ENCODE measurements around the gene CSTF1. TPM values are rescaled to one million over a fixed set of nuclear protein-coding genes. Genes with fewer than 3 reads are reported as not detected.
A peak's percentile ranks its signal among the peaks of the same experiment; 100 is the strongest.
"Not testable (repeated sequence)": the region's sequence is repeated elsewhere in the genome, so short reads cannot be mapped to it uniquely, and the experiment has no call there.

Gene CSTF1
- total RNA-seq, 3 donors from 2014 or later = 42.7 to 47.3 (median 45.3) TPM

- Mint-ChIP-seq H3K9me3 (no peaks in the 10 kb centered on the region), H3K4me1 (ENCODE audit: low read depth) (peaks cover 41% of the 10 kb centered on the region), H3K36me3 (ENCODE audit: insufficient read depth) (peaks cover 25% of the 10 kb centered on the region), H3K27me3 (ENCODE audit: low read depth) (no peaks in the 10 kb centered on the region), H3K4me3 (no peak overlapping the region)
- ATAC-seq = no peak
- DNase-seq = no peak
Observed at GRCh38 chr20:56409521-56409920, 17.1 kb downstream of the CSTF1 start.

DNA sequence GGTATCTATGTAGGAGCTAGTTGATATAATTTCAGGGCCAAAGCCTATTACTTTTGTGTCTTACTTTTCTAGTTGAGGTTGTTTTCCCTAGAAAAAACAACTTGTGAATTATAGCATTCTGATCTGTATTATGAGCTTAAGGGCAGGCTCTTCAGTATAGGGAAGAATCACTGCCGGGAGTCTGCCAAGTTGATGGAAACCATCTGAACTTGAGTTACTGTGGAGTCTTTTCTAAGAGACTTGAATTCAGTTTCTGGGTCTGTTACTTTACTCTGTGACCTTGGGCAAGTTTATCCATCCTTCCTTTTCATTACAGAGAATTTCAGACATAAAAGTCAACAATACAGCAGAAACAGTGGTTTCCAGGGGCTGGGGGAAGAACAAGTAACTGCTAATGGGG is 17.5 kb downstream of the CSTF1 start:
- Mint-ChIP-seq H3K4me3 (no peak overlapping the region), H3K9me3 (no peaks in the 10 kb centered on the region), H3K4me1 (ENCODE audit: low read depth) (peaks cover 45% of the 10 kb centered on the region), H3K36me3 (ENCODE audit: insufficient read depth) (peaks cover 25% of the 10 kb centered on the region), H3K27me3 (ENCODE audit: low read depth) (no peaks in the 10 kb centered on the region)
- DNase-seq (no peak), ATAC-seq (no peak)

- Mint-ChIP-seq H3K4me3 (peak overlapping the region; percentile 76), H3K36me3 (ENCODE audit: insufficient read depth) (peaks cover 15% of the 10 kb centered on the region), H3K4me1 (ENCODE audit: low read depth) (peaks cover 52% of the 10 kb centered on the region)
- ATAC-seq; H3K27me3 Mint-ChIP-seq (ENCODE audit: low read depth); H3K9me3 Mint-ChIP-seq; DNase-seq: not testable (repeated sequence)
Observed at GRCh38 chr20:56411287-56411686, 18.8 kb downstream of the CSTF1 start.

DNA sequence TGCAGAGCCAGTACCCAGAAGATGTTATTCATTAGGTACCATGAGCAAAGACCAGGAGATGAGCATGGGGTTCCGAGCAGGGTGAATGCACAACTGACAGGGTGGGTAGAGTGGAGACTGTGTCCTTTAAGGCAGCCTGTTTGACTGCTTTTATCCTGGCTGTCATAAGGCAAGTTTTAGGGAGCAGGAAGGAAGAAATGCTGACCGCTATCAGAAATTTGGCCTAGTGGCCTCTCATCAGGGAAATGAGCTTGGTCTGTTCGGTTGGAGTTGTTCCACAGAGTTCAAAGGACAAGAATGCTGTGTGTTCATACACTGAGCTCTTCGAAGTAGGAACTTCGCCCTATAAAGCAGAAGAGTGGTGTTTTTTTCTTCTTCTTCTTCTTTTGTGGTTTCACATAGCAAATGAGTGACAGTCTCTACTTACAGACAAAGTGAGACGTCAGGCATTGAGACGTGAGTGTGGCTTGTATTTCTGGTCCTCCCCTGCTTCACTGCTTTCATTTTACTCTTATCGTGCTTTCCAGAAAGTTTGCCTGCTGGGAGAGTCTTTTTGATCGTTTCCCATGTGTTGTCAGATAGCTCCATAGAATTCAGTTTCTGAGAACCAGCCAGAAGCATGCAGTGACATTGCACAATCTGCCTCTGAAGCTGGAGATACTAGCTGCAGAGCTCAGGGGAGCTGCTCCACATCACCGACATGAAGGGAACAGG is 19.5 kb downstream of the CSTF1 start, which contains the start of gene CASS4:
Gene CASS4 (plus strand): TSS at position 502 of the 714 bp plus-strand sequence. CDS start 199 bp downstream, at position 701.
- DNase-seq (no peak), ATAC-seq (peak; percentile 70 to 76)
- H3K4me1 Mint-ChIP-seq (ENCODE audit: low read depth) = peaks cover 59% of the 10 kb centered on the region
- H3K27me3 Mint-ChIP-seq (ENCODE audit: low read depth) = no peaks in the 10 kb centered on the region
- peaks cover 13% of the 10 kb centered on the region for H3K36me3 Mint-ChIP-seq (ENCODE audit: insufficient read depth)
- no peaks in the 10 kb centered on the region for H3K9me3 Mint-ChIP-seq
- peak within 1 kb of the TSS; percentile 76 for H3K4me3 Mint-ChIP-seq

DNA sequence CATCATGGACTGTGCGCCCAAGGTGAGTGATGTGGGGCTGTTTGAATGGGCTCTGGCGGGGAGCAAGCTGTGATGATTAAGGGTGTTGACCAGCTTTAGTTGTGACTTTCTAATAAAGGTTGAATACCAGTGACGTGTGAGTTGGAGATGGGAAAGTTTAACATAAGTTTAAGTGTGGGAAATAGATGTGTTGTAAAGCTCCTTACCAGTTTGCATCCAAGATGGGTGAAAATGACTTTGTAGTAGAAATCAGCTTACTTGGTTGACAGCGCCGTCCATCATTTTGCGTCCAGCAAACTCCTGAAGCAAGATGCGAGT is 20.0 kb downstream of the CSTF1 start:
- Mint-ChIP-seq H3K4me1 (ENCODE audit: low read depth) (peaks cover 64% of the 10 kb centered on the region), H3K9me3 (no peaks in the 10 kb centered on the region), H3K36me3 (ENCODE audit: insufficient read depth) (peaks cover 11% of the 10 kb centered on the region), H3K4me3 (peak overlapping the region; percentile 76), H3K27me3 (ENCODE audit: low read depth) (no peaks in the 10 kb centered on the region)
- DNase-seq (no peak), ATAC-seq (no peak)

GRCh38 chr20:56412949-56413348 is 20.5 kb downstream of the CSTF1 start:
- no peaks in the 10 kb centered on the region for H3K9me3 Mint-ChIP-seq
- ATAC-seq = no peak
- H3K4me3 Mint-ChIP-seq = peak overlapping the region; percentile 76
- no peak for DNase-seq
- H3K36me3 Mint-ChIP-seq (ENCODE audit: insufficient read depth) = peaks cover 9% of the 10 kb centered on the region
- no peaks in the 10 kb centered on the region for H3K27me3 Mint-ChIP-seq (ENCODE audit: low read depth)
- peaks cover 69% of the 10 kb centered on the region for H3K4me1 Mint-ChIP-seq (ENCODE audit: low read depth)

GRCh38 chr20:56414842-56415765 is 22.7 kb downstream of the CSTF1 start:
- H3K9me3 Mint-ChIP-seq = no peaks in the 10 kb centered on the region
- ATAC-seq = peak; percentile 56 to 64
- peak; percentile 61 for DNase-seq
- H3K27me3 Mint-ChIP-seq (ENCODE audit: low read depth) = no peaks in the 10 kb centered on the region
- peak overlapping the region; percentile 55 for H3K4me3 Mint-ChIP-seq
- H3K36me3 Mint-ChIP-seq (ENCODE audit: insufficient read depth) = peaks cover 9% of the 10 kb centered on the region
- peaks cover 84% of the 10 kb centered on the region for H3K4me1 Mint-ChIP-seq (ENCODE audit: low read depth)

DNA sequence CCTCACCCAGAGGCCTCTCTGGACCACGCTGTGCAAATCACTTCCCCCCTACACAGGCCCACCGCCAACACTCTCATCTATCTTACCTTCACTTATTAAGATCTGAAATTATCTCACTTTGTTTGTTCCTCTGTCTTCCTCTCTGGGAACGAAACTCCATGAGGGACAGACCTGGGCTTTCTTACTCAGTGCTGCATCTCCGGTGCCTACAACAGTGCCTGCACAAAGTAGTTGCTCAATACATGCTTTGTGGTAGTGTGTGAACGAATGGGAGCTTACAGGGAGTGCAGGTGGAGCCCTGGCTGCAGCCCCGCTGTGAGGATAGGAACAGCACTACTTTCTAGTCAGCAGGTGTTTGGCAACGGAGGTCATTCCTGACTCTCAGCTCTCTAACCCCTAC is 25.0 kb downstream of the CSTF1 start:
- peak overlapping the region; percentile 16 for H3K4me3 Mint-ChIP-seq
- peaks cover 8% of the 10 kb centered on the region for H3K36me3 Mint-ChIP-seq (ENCODE audit: insufficient read depth)
- DNase-seq (no peak), ATAC-seq (no peak)
- no peaks in the 10 kb centered on the region for H3K27me3 Mint-ChIP-seq (ENCODE audit: low read depth)
- no peaks in the 10 kb centered on the region for H3K9me3 Mint-ChIP-seq
- peaks cover 90% of the 10 kb centered on the region for H3K4me1 Mint-ChIP-seq (ENCODE audit: low read depth)

DNA sequence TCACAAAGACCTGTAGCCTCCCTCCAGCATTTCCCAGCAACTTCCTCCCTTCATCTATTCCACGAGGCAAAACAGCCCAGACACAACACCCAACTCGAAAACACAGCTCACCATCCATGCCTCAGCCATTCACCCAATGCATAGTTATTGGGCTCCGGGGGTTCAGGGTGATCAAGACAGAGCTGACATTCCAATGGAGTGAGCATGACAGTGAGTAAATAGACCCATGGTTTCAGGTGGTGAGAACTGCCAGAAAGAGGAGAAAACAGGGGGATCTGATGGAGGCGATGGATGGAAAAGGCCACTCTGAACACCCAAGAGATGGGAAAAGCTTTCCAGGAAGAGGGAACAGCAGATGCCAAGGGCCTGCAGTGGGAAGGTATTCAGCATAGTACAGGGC is 25.5 kb downstream of the CSTF1 start:
- H3K27me3 Mint-ChIP-seq (ENCODE audit: low read depth) = no peaks in the 10 kb centered on the region

GRCh38 chr20:56418385-56418861 is 26.0 kb downstream of the CSTF1 start:
- peaks cover 8% of the 10 kb centered on the region for H3K36me3 Mint-ChIP-seq (ENCODE audit: insufficient read depth)
- H3K4me3 Mint-ChIP-seq = peak overlapping the region; percentile 63
- H3K27me3 Mint-ChIP-seq (ENCODE audit: low read depth) = no peaks in the 10 kb centered on the region
- DNase-seq (no peak), ATAC-seq (peak; percentile 51 to 53)
- peaks cover 88% of the 10 kb centered on the region for H3K4me1 Mint-ChIP-seq (ENCODE audit: low read depth)
- H3K9me3 Mint-ChIP-seq = no peaks in the 10 kb centered on the region

More for the DNA sequence above, 25.5 kb downstream of the CSTF1 start:
- peaks cover 90% of the 10 kb centered on the region for H3K4me1 Mint-ChIP-seq (ENCODE audit: low read depth)
- no peaks in the 10 kb centered on the region for H3K9me3 Mint-ChIP-seq
- peaks cover 8% of the 10 kb centered on the region for H3K36me3 Mint-ChIP-seq (ENCODE audit: insufficient read depth)
- H3K4me3 Mint-ChIP-seq = peak overlapping the region; percentile 63
- ATAC-seq (no peak), DNase-seq (no peak)

GRCh38 chr20:56420028-56420427 is 27.6 kb downstream of the CSTF1 start:
- DNase-seq (no peak), ATAC-seq (no peak)
- no peak overlapping the region for H3K4me3 Mint-ChIP-seq
- peaks cover 79% of the 10 kb centered on the region for H3K4me1 Mint-ChIP-seq (ENCODE audit: low read depth)
- no peaks in the 10 kb centered on the region for H3K9me3 Mint-ChIP-seq
- H3K36me3 Mint-ChIP-seq (ENCODE audit: insufficient read depth) = peaks cover 4% of the 10 kb centered on the region
- no peaks in the 10 kb centered on the region for H3K27me3 Mint-ChIP-seq (ENCODE audit: low read depth)

DNA sequence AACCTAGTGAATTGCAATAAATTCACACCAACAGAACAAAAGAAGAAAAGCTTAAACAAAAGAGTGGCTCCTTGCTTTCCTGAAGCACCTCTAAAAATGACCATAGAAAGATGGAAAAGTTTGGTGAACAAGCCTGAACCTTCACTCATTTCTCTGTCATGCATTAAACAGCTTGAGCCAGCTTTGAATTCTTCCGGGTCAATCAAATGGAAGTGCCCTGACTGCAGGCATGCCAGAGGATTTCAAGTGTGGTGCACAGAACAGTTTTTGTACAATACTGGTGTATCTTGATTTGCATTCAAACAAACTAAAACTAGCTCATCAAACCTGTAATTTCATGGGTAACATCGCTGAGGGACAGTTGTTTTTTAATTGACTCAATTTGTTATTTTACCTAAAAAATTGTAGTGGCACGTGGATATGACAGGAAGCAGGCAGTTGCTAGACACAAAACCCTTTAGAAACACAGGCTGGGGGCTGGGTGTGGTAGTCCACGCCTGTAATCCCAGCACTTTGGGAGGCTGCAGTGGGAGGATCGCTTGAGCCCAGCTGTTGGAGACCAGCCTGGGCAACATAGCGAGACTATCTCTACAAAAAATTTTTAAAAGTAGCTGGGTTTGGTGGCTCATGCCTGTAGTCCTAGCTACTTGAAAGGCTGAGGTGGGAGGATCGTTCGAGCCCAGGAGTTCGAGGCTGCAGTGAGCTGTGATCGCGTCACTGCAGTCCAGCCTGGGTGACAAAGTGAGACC is 28.7 kb downstream of the CSTF1 start:
- Mint-ChIP-seq H3K9me3 (no peaks in the 10 kb centered on the region), H3K4me1 (ENCODE audit: low read depth) (peaks cover 78% of the 10 kb centered on the region), H3K27me3 (ENCODE audit: low read depth) (no peaks in the 10 kb centered on the region), H3K4me3 (no peak overlapping the region), H3K36me3 (ENCODE audit: insufficient read depth) (peaks cover 4% of the 10 kb centered on the region)
- no peak for DNase-seq
- ATAC-seq = no peak

GRCh38 chr20:56422076-56422823 is 29.8 kb downstream of the CSTF1 start:
- H3K36me3 Mint-ChIP-seq (ENCODE audit: insufficient read depth) = peaks cover 3% of the 10 kb centered on the region
- H3K9me3 Mint-ChIP-seq = no peaks in the 10 kb centered on the region
- DNase-seq (no peak), ATAC-seq (no peak)
- no peaks in the 10 kb centered on the region for H3K27me3 Mint-ChIP-seq (ENCODE audit: low read depth)
- H3K4me3 Mint-ChIP-seq = peak overlapping the region; percentile 6
- H3K4me1 Mint-ChIP-seq (ENCODE audit: low read depth) = peaks cover 69% of the 10 kb centered on the region
